NCI-H524 treated with DMSO at 0.1 percent for 48 hours (cell line): ENCODE measurements around the gene LLPH.

ENCODE experiments used
- DNase-seq: peaks from one replicate; lab custom pipeline; 2025; lab: John Stamatoyannopoulos, UW

The LLPH gene

DNA sequence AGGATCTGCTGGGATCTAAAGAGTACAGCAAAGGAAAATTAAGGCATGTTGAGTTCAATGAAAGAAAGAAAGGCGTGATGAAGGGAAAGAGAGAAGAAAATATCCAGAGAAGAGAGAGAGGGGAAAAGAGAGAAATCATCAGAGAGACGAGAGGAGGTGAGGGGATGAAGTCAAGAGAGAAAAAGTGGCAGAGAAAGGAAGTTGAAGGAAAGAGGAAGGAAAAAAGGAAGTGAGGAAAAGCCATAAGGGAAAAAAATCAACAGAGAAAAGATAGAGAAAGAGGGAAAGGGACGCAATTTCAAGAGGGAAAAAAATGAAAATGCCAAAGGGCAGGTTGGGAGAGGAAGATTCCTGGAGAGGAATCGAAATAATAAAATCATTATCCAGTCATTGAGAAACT, 40.4 kb downstream of the LLPH start:
- DNase-seq = no peak

DNA sequence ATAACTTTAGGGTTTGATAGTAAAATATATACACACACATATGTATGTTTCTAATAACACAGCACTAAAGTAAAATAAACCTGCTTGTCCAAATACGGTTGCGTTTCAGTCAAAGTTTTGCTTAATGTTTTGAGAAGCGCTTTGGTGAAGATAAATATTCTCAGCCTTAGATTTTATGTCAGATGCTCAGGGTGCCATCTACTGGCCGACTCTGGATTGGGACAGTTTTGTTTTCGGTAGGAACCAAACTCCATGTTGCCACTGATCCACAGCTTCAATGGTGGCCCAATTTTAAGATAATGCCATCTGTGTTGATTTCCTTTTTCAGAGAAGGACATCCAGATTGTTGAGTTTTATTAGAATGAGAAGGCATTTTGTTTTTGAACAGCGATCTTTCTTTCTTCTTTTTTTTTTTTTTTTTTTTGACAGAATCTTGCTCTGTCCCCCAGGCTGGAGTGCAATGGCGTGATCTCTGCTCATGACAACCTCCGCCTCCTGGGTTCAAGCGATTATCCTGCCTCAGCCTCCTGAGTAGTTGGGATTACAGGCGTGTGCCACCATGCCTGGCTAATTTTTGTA, 43.1 kb downstream of the LLPH start:
- no peak for DNase-seq

DNA sequence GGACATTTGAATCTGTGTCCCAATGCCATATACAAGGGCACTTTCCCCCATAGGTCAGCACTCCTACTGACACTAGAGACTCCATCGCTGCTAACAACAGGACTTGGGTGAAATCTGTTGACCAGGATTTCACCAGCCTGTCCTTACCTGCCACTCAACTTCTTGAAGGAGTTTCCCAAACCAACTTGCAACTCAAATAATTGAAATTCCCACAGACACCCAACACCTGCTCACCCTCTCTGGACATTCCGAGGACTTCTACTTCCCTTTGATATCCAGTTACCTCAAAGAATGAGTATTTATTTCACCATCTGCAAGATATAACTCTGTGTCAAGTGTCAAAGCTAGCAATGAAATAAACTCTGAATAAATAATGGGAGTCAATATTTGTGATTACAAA, 44.6 kb downstream of the LLPH start:
- DNase-seq = no peak

DNA sequence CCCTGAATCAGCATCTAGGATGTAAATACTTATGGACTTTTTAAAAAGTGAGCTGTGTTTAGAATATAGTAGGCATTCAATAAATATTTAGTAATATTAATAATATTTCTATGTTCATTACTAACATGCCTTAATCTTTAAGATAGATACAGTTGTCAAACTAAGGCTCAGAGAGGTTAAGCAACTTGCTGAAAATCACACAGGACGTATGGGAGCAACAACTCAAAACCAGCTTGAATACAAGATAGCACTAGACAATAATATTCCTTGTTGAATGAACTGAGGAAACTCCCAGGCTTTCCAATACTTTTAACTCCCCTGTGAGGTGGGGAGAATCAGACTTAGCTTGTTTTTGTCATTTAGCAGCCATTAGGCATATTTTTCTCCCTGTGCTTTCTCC, 45.3 kb downstream of the LLPH start:
- DNase-seq = no peak

DNA sequence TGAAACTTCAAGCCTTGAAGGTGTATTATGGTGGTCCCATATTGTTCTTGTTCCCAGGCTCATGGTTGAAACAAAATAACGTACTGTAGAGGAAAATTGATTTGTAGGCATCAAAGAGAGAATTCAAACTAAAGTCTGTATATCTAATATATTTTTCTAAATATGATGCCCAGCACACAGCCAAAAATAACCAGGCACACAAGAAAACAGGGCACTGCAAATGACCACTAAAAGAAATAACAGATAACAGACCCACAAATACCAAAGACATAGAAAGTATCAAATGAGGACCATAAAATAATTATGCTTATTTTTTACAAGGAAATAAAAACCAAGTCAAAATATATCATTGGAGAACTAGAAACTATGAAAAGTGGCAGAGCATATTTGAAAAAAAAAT, 46.8 kb downstream of the LLPH start:
- no peak for DNase-seq

DNA sequence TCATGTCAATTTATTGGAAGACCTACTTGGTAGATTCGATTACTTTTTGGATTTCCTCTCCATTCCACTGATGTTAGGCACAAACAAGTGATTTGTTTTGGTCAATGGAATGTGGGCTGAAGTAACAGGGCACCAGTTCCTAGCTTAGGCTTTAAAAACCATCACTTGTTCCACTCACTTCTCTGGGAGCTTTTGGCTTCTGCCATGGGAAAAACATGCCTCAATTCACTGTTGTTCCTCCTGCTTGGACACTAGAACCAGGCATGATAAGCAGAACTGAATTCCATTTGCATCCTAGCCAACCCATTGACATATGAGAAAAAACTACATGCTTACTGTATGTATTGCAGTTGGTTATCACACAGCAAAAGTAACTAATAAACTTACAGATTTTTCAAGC, 47.8 kb downstream of the LLPH start:
- DNase-seq = no peak

DNA sequence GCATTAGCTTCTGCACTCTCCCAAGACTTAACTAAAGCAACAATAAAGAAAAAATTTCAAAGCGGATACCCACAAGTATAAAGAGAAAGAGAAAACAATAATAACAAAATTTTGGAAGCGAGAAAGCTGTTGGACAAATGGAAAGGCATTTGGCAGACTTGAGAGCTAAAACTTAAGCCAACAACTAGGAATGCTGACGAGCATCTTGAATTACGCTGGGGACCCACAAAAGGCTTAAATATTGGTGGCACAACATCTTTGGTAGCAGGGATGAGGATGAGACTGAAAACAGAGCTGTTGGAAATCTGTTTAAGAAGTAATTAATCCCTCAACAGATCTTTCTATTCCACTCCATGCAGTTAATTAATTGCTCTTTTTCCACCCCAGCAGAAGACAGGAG, 49.8 kb downstream of the LLPH start:
- no peak for DNase-seq

DNA sequence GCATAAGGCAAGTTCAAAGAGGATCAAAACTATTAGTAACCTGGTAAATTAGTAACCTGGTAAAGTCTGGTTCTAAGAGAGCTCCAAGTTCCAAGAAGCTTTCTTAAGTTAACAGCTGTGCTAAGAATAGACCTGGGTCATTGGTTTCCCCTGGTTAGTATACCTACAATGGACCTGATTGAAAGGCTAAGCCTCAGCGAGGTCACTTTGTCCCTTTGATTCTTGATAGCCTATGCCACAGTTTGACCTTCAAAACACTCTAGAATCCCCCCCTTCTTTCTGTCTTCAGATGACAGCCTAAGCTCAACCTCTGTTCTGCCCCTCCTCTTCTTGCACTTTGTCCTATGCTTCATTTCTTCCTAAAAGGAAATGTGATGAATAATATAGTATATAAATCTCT, 53.0 kb downstream of the LLPH start:
- DNase-seq = no peak

DNA sequence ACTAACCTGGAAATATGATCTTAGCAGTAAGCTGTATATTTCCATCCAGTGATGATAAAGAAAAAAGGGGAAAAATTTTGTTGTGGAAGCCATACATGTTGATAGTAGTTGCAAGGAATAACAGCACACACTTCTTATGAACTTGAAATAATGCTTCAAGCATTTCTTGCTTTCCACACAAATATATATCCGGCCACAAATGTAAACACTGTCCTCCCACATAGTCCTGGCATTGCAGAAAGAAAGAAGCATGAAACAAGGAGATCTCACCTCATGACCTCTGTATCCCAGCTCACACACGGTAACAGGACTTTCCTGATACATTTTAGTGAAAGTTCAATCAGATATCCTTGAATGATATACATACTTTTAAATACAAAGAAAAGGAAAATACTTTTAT, 56.0 kb downstream of the LLPH start:
- no peak for DNase-seq

DNA sequence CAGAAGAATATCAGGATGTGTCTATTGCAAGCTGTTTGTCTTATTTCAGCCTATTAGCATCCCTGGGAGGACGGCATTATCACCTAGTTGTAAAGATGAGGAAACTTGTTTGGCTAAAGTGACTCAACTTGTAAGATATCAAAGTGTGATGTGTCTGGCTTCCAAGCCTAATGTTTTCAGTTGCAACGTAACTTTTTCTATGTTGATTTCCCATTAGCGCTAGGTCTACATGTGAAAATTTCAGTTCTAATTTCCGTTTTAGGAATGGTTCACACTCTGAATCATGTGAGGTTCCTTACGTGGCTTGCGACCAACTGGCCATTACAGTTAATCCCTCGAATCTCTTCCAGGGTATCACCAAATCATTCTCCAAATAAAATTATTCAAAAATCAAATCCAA, 58.0 kb downstream of the LLPH start:
- DNase-seq = no peak

DNA sequence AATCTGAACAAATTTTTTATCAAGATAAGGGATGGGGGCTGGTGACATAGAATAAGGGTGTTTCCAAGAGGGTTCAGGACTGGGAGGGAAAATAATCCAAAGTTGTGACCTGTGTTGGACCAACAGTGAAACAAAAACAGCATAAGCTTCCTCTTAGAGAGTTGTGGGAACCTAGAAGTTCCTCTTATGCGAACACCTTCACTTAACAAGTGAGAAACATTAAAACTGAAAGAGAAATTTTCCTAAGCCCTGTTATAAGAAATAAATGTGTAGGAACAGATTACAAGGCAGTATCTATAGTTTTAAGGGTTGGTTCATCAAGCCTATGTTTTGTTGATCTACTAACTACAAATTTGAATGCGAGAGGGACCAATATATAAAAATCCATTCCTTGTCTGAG, 58.4 kb downstream of the LLPH start:
- no peak for DNase-seq

DNA sequence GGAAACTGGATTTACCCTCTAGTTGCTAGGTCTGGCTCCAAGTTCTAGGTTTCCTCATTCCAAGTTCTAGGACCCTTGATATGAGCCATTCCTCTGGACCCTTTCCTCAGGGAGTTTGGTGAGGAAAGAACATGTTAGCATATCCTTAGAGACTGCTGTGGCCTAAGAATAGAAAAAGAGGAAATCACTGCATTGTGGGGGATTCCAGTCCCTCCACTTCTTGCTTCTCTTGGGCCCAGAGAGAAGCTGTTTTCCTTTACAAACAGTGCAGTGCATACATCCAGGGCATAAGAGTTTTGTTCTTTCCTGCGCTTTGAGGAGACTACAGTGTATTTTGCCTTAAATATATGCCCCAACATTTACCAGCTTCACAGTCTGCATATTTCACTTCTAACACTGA, 59.0 kb downstream of the LLPH start:
- no peak for DNase-seq

DNA sequence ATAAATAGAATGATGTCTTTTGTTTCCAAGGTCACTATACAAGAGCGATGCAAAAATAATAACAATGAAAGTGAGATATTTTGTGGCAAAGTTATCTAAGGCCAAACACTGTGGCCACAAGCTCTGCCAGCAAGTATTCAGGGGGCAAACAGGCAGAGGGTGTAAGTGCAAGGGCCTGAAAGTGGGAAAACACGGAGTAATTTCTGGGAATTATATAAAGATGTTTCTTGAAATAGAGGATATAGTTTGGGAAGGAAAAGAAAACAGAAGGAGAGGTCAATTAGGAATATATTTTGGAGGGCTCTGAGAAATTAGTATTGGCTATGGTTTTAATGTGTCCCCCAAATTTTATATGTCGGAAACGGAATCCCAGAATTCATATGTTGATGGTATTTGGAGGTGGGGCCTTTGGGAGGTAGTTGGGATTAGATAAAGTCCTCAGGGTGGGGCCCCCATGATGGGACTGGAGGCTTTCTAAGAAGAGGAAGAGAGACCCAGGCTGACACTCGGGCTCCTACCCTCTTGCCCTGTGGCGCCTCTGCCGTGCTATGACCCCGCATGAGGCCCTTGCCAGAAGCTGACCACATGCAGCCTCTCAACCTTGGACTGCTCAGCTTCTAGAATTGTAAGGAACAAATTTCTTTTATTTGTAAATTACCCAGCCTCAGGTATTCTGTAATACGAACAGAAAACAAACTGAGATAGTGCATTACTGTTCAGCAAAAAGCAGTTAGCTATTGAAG, 60.0 kb downstream of the LLPH start:
- no peak for DNase-seq

DNA sequence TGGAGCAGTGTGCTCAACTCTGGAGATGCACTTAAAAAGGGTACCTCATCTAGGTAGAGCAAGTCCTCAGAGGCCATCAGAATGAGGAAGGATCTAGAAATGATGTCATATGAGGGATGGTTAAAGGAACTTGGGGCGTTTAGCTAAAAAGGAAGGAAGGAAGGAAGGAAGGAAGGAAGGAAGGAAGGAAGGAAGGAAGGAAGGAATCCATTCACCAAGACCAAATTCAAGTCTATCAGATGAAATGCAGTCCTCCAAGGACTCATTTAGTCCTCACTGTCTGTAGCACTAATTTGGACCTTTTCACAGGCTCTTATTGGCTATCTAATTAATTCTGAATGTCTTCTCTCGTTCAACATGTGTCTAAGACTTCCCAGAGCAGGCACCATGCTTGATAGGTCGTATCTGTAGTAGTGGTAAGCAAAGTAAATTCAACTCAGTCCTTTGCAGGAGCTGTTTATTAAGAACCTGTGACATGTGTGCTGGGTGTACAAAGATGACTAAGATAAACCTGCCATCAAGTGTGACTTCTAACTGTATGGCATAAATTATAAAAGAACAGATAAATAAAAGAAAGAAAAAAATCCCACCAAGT, 63.5 kb downstream of the LLPH start:
- DNase-seq = no peak
